HL-60/S4 treated with retinoic acid at 250 ng/mL for 4 days and 3 days (cell line): ENCODE measurements around the gene ITM2B.

Experiments used
- in situ Hi-C: fragments of 300-500 bp; cut with MboI; formaldehyde crosslinking; loops from 2 replicates; pipeline ENCODE4 v1.7.0; 2022; ENCODE audit warnings: low sequenced_read_pairs

Gene ITM2B

GRCh38 chr13:48255090-48255489 lies 22.1 kb downstream of the ITM2B start:
- in situ Hi-C loops = no loop called here

- in situ Hi-C loops = no loop called here
These were observed 22.9 kb downstream of the ITM2B start for GRCh38 chr13:48255954-48256353.

- in situ Hi-C loops = no loop called here
These were observed 25.0 kb downstream of the ITM2B start for GRCh38 chr13:48258002-48258401.

- in situ Hi-C loops = no loop called here
These were observed 25.4 kb downstream of the ITM2B start for GRCh38 chr13:48258430-48258829.

- in situ Hi-C loops = no loop called here
These were observed 28.0 kb downstream of the ITM2B start for GRCh38 chr13:48260970-48261369.

- in situ Hi-C loops = no loop called here
These were observed 30.2 kb downstream of the ITM2B start for GRCh38 chr13:48263196-48263595.

- in situ Hi-C loops = no loop called here
These were observed 31.1 kb downstream of the ITM2B start for GRCh38 chr13:48264058-48264457.

- in situ Hi-C loops = no loop called here
These were observed 32.3 kb downstream of the ITM2B start for GRCh38 chr13:48265217-48265815.

- in situ Hi-C loops = no loop called here
These were observed 33.1 kb downstream of the ITM2B start for GRCh38 chr13:48266150-48266549.

GRCh38 chr13:48266701-48267639 lies 34.0 kb downstream of the ITM2B start:
- in situ Hi-C loops = no loop called here

- in situ Hi-C loops = no loop called here
These were observed 35.0 kb downstream of the ITM2B start for GRCh38 chr13:48268019-48268418.

- in situ Hi-C loops = no loop called here
These were observed 40.3 kb downstream of the ITM2B start for GRCh38 chr13:48273346-48273745.

GRCh38 chr13:48275507-48275906 lies 42.5 kb downstream of the ITM2B start:
- in situ Hi-C loops = no loop called here

- in situ Hi-C loops = no loop called here
These were observed 45.8 kb downstream of the ITM2B start for GRCh38 chr13:48278806-48279205.

GRCh38 chr13:48281556-48281955 lies 48.5 kb downstream of the ITM2B start:
- in situ Hi-C loops = no loop called here

GRCh38 chr13:48291730-48292129 lies 58.7 kb downstream of the ITM2B start:
- in situ Hi-C loops = no loop called here

GRCh38 chr13:48292650-48293049 lies 59.6 kb downstream of the ITM2B start:
- in situ Hi-C loops = no loop called here

GRCh38 chr13:48294653-48295052 lies 61.6 kb downstream of the ITM2B start:
- in situ Hi-C loops = no loop called here

- in situ Hi-C loops = no loop called here
These were observed 62.3 kb downstream of the ITM2B start for GRCh38 chr13:48295271-48295670.

- in situ Hi-C loops = no loop called here
These were observed 63.5 kb downstream of the ITM2B start for GRCh38 chr13:48296528-48296927.

- in situ Hi-C loops = no loop called here
These were observed 64.3 kb downstream of the ITM2B start for GRCh38 chr13:48297131-48297786.

- in situ Hi-C loops = no loop called here
These were observed 66.6 kb downstream of the ITM2B start for GRCh38 chr13:48299591-48299990.
